EH (cell line): Measurements from ENCODE around the gene PROP1.
A peak's percentile ranks its signal among the peaks of the same experiment; 100 is the strongest.
"Not testable (repeated sequence)": the region's sequence is repeated elsewhere in the genome, so short reads cannot be mapped to it uniquely, and the experiment has no call there.

Experiments used
- DNase-seq: peaks from one replicate; pipeline ENCODE4 v3.0.0-alpha.2; 2015; ENCODE audit warnings: low read depth

PROP1 gene

DNA sequence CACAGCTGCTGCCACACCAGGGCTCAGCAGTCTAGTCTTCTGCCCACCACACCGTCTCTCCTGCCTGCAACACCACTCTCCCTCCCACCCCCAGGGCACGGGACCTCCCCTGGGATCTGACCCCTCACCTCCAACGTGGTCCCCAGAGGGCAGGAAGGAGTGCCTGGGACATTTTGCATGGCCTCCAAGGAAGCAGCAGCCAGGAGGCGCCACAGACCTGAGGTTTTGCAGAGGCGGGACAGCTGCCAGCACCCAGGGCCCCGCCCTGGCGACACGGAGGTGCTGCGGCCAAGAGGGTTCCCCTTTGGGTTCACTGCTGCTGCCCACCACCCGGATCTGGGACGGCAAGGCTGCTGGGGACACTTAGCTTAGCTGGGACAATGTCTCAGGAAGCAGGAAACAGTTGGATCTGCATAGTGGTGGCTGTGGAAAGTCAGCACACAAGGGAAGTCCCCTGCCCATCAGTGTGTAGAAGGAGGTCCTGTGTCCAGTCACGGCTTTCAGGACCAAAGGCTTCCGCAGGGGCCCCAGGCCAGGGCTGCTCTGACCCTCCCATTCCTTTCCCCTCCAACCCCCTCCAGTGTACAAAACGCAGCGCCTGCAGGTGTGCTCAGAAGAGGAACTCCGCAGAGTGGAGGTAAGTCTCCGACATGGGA is 13.8 kb downstream of the PROP1 start:
- no peak for DNase-seq

DNA sequence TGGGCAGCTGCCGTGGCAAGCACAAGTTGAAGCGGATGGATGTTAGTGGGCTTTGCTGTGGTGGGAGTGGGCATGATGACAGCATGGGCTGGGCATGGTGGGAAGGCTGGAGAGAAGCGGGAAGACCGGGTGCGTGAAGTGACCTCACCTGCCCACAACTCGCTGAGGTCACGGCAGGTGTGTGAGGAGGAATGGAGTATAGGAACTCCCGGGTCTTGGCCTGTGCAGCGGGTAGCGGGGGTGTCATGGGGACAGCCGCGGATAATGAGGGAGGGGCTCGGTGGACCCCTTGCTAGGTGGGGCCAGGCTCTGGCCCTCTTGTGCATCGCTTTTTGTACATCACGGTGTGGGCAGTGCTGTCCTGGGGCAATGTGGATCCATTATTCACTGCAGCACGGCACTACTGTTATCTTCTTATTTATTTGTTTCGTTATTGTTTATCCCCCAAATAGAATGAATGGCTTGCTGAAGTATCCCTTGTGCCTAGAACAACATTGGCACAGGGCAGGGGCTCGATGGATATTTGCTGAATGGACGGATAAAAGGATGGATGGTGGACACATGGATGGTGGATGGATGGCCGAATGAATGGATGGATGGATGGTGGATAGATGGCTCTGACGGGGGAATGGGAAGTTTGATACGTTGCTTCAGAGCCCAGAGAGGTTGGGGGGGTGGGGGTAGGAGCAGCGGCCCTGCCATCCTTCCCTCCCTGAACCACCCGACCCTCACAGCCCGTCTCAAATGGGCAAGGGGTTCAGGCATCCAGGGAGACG is 14.6 kb downstream of the PROP1 start:
- no peak for DNase-seq

DNA sequence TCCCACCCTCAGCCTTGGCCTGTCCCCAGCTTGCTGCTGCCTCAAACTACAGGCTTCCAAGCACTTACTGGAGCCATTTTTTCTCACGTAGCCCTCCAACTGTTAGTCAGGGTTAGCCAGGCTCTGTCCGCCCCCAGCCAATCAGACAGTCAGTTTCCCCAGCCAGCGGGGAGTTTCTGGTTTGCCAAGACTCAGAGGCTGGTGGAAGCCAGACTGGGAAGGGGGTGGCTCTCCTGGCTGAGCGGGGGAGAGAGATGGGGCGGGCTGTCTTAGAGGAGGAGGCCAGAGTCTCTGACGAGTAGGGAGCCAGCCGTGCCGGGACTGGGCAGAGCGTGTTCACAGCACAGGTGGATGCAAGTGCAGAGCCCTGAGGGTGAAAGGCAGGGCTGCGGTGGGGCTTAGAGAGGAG is 15.3 kb downstream of the PROP1 start:
- no peak for DNase-seq

DNA sequence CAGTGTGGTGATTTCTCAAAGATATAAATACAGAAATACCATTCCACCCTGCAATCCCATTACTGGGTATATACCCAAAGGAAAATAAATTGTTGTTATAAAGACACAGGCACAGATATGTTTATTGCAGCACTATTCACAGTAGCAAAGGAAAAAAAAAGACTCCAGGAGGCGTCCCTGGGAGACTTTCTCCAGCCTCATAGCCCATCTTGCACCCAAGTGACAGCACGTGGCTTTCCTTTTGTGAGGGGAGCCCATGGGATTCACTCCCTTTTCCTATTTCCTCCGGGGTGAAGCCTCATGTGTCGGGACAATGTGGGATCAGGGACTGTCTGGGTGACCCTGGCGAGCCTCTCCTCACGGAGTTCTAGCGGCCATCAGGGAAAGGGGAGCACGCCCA is 18.4 kb downstream of the PROP1 start:
- not testable (repeated sequence) for DNase-seq

DNA sequence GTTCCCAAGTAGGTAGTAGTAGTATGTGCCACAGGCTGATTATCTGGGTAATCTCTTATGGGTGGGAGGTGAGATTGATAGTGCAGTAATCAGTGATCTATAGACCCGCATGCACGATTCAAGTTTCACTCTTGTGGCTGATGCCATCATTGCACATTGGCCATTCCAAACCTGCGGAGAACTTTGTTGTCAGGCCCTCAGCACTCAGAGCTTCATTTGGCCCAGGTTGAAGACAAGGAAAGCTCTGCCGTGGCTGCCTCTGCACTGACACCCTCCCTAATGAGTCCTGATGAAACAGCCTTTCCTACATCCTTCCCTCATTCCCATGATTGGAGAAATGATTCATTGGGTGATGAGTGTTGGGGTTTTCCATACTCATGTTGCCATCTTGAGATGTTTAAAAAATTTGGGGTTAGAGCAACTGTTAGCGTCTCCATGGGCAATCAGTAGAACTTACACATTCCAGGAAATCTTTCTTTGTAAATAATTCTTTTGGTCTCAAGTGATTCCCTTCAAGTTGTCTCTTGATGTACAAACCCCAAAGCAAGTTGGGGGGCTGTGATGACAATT is 22.9 kb downstream of the PROP1 start:
- peak; percentile 27 for DNase-seq

DNA sequence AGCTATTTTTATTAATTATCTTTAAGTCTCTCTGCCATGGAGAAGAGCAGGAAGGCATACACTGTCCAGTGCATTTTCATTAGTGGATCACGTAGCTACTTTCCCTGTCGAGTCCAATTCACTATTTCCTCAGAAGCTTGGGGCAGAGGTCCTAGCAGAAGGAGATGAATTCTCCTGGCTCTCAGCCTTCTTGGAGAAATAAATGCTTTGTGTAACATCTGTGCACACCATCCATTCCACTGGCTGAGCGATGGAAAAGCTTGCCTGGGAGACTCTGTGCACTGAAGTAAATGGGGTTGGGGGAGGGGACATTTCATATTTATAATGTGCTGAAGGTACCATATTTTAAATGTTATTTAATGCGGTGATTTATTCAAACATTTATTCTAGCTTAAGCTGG is 23.4 kb downstream of the PROP1 start:
- DNase-seq = peak; percentile 27

DNA sequence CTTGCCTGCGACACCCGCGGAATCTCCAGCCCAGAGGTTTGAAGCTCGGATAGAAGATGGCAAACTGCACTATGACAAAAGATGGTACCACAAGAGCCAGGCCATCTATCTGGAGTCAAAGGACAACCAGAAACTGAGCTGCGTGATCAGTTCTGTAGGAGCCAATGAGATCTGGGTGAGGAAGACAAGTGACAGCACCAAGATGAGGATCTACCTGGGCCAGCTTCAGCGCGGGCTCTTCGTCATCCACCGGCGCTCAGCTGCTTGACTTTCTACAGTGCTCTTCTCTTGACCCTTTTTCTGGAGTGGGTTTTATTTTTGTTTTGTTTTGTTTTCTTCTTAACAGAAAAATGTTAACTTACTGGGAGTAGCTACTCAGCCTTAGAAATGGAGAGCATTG is 24.0 kb downstream of the PROP1 start:
- DNase-seq = not testable (repeated sequence)

DNA sequence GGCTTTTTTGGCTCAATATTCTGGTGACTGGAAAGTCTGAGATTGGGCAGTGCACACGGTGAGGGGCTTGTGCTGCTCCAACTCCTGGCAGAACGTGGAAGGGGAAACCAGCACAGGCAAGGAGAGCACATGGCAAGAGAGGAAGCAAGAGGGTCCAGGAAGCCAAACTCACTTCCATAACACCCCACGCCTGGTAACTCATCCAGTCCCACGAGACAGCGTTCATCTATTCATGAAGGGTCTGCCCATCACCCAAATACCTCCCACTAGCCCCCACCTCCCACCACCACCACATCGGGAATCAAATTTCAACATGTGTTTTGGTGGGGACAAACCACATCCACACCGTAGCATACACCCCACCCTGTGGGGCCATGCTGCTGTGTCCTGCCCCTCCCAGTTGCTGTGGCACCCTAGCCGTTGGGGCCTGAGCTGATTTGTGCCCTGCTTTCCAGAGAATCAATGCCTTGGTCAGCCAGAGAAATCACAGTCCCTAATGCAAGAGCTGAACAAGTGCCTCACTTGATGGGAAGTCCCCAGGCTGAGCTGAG is 27.3 kb downstream of the PROP1 start:
- no peak for DNase-seq

DNA sequence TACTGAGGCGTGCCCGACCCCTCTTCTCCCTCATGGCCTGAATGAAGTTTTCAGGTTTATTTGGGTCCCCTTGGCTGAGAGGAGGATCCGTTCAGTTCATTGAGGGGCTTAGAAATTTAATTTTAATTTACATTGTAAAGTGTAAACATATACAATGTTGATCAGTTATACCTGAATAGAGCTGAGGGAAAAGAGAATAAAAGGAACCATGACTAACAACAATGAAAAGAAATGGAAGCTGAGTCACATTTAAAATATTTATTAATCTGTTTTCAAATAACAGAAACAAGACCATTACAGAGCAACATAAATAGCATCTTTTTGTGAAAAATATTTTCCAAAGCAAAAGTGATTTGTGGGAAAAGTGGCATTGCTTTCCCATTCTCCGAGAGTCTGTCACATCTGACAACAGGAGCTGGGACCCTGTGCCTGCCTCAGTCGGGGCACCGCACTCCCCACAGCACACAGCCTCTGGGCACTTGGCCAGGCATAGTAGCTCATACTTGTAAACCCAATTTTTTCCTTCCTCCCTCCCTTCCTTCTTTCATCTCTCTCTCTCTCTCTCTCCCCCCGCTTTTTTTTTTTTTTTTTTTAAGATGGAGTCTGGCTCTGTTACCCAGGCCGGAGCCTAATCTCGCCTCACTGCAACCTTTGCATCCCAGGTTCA is 28.7 kb downstream of the PROP1 start:
- peak; percentile 16 for DNase-seq

DNA sequence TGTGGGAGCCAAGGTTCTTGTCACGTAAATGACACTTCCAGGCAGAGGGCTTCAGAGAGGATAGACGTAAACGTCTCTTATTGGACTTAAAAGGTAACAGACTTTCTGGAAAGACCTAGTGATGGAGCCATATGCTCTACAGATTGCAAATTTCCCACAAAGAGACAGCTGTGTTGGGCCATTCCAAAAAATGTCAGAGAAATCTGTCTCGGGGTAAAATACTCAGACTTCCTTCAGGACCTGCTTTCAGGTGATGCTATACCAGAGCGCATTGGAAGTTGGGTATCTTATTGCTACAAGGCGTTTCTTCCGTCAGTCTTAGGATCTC is 29.2 kb downstream of the PROP1 start:
- DNase-seq = no peak

DNA sequence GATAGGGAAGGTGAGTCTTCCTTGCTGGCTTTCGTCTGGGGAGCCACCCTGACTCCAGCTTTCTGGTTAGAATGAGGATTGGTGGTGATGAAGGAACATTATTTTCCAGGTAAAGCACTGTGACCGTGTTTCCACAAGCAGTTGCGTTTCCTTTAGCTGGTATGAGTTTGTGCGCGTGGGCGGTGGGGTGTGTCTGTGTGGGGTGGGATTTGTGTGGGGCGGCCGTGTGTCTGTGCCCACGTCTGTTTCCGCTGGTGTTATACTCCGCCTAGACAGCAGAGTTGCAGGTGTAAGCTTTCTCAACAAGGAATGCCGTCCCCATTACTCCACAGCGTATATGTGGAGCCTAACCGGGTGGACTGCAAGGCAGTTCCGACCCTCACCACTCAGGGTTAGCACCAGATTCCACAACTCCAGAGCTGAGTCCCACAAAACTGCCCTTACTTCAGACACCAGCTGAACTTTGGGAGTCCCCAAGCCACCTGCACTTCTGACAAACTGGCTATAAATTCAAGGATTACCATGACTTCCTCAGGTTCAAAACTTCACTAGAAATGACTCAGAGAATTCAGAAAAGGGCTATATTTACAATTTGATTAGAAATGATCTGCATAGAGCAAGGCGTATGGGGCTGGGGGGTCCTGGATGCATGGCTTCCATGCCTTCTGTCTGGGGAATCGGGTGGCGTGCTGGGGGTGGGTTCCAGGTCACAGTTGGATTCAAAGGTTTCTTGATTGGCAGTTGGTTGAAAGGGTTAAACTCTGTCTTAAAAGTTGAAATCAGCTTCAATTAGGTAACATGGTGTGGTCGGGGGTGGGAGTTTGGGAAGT is 29.8 kb downstream of the PROP1 start:
- no peak for DNase-seq

DNA sequence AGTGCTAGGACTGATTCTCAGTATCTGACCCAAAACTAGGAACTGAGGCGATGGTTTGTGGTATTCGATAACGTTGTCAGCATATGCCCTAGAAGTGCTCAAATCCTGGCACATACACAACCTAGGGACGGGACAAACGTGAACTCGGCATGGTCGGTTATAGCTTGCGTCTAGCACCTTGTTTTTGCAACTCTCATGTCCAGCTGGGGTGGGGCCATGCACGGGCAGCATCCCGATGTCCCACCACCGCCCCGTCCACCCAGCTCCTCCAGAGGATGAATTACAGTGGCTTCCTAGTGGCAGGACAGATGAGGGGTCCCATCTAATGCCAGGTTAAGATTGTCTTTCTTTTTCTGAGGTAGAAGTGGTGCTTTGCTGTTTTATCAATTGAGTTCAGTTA is 31.6 kb downstream of the PROP1 start:
- no peak for DNase-seq

DNA sequence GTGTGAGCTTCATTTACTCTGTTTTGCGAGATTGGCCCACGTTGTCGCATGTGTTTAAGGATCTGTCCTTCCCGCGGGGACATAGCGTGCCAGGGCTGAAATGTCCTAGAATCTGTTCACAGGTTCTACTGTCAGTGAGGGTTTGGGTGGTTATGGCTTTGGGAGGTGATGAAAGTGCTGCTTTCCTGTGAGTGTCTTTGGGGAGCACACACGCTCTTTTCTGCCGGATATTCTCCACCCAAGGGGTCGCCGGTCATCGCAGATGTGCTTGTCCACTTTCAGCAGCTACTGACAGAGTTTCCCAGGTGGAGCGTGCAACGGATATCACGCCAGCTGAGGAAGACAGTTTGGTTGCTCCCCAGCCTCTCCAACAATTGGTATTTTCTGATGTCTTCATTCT is 32.1 kb downstream of the PROP1 start:
- no peak for DNase-seq

DNA sequence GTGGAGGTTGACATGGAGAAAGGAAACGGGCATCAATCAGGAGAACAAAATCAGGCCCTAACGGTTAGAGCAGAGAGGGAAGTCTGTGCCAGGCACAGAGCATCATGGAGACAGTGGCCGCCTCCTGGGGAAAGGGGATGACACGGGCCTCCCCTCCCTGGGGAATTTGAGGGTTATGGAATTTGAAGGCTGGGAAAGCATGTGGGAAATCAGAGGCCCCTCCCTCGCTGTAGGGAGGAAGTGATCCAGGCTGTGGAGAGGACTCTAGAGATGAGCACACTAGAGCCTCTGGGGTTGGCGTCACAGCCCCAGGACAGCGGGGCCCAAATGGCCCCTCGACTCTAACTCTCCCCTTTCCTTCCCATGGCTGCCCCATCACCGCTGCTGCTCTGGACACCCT is 36.7 kb downstream of the PROP1 start:
- DNase-seq = no peak

DNA sequence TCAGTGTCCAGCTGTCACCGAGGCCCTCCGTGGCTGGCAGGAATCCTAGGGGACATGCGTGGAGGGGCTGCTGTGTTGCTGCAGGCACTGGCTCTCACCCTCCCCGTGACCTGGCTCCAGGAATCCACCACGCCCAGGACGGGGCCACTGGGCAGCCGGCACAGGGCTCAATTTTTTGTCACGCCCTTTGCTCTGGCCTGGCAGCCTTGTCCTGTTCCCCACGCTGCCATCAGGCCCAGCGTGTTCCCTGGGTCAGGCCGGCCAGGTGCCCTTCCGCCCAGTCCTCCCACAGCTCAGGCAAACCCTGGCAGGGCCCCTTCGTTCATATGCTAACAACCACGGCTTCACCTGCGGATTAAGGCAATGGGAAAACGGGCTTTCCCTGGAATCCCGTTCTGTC is 37.3 kb downstream of the PROP1 start:
- no peak for DNase-seq

DNA sequence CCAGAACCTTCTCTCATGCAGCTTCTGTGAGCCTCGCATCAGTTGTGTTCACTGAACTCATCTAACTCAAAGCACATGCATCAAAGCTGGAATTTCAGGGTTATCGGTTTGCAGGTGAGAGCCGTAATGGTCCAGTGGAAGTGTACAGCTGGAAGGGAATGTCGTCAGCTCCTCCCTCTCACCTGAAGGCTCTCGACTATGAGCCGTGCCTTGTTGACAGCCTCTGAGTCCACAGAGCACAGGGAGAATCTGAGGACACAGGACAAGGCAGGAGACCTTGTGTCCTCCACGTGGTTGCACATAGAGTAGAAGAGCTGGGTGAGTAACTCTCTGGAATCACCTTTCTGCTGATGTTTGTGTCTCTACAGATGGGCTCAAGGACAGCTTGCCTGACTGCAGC is 38.8 kb downstream of the PROP1 start:
- no peak for DNase-seq

DNA sequence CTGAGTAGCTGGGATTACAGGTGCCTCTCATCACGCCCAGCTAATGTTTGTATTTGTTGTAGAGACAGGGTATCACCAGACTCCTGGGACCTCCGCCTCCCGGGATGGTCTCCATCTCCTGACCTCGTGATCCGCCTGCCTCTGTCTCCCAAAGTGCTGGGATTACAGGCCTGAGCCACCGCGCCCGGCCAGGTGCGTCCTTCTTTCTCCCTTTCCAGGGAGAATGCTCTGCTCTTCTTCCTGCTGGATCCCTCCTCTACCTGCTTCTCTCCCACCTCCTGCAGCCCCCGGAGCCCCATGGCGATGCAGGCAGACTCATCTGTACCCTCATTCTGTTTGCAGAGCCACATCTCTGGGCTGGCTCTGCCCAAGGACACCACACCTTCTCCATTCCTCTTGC is 42.9 kb downstream of the PROP1 start:
- not testable (repeated sequence) for DNase-seq

DNA sequence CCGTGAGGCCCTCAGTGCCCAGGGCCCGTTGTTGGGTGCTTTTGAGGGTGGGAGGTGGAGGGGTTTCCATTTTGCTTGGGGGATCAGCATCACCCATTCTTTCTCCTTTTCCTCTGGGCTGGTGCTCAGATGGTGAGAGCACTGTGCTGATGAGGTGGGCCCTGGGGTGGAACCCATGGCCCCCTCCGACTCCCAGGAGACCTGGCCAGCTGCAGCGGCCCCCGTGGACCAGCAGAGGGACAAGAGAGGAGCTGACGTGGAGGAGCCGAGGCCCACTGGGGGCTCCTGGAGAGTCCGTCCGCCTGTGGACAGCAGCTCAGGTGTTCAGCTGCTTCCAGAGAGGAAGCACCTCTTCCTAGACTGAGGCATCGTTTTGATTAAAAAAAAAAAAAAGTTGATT is 46.4 kb downstream of the PROP1 start:
- DNase-seq = not testable (repeated sequence)

DNA sequence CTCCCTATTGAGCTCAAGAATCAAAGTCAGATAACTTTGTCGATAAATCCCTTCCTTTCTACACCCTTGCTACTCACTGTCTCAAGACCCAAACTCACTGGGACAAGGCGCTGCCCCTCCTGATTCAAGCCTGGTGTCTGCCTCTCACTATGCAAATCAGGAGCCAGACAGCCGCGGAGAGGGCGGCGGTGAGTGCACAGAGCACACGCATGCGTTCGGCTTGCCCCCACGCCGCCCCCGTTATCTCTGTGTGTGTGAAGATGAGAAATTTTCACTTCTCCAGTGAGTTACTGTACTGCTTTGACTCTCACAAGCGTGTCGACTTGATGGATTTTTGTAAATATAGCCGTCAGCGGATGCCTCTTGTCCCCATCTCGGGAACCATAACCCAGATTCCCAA is 47.0 kb downstream of the PROP1 start:
- not testable (repeated sequence) for DNase-seq

DNA sequence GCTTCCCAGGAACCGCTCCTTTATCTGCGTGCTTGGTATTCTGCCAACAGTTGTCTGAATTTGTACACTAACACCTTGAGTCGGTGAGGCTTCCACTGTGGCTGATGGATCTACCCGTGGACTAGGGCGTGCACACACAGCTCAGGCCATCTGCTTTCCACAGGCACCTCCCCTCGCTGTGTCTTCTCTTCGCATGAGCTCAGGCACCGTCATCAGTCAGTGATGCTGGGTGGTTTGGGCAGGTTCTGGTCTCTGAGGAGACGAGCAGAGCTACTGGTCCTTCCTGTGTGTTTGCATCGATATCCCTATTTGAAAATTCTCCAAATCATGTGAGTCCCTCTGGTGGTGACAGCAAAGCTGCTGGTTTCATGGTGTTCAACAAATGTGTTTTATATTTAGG is 48.1 kb downstream of the PROP1 start:
- peak; percentile 44 for DNase-seq

DNA sequence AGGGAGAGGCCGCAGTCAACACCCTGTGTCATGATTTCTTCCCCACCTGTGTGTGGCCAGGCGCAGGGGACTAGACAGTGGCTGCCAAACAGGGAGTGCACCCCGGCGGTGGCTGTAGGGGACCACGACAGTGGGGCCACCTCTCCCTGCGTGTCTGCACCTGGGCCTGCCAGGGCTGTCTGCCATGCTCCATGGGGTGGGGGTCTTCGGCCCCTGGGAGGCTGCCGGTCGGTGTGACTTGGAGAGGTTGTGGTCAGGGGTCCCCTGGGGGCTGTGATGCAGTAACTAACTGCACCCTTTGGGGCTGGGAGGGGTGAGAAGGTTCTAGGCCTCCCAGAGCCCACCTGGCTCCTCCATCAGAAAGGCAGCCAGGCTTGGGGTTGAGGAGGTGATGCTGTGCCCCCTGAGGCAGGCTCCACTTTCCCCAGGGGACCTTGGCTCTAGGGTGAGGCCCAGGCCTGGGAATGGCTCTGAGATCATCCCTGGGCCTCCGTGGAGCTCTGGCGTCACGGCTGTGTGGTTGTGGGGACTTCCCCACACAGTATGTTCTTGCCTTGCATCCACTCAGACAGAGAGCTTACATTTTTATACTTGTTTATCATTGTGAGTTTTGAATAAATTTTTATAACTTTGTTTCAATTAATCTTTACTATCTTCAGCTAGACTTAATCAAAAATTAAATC is 50.3 kb downstream of the PROP1 start:
- not testable (repeated sequence) for DNase-seq
